GM18517 (cell line): ENCODE measurements around the gene RAB20.
"Not testable (repeated sequence)": the region's sequence is repeated elsewhere in the genome, so short reads cannot be mapped to it uniquely, and the experiment has no call there.

ENCODE experiments used
- ATAC-seq: cut with Tn5 transposase; IDR thresholded peaks from one replicate; pipeline ENCODE4 v1.9.1; 2021; ENCODE audit warnings: mild to moderate bottlenecking, moderate library complexity; ENCODE audit not compliant: unreplicated experiment

The RAB20 gene

DNA sequence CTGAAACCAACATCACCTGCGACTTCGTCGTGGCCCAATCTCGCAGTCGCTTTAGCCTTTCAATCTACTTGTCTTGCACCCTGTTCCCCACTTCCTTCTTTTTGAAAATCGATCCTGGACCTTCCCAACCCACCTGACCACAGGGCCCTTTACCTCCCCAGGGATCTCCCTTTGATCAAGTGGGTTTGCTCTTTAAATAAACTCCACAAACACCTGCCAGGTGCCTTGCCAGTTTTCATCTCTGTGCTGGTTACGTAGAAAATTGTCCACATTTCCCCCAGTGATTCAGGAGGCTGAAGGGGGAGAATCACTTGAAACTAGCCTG lies 14.5 kb upstream of the RAB20 start:
- no peak for ATAC-seq

DNA sequence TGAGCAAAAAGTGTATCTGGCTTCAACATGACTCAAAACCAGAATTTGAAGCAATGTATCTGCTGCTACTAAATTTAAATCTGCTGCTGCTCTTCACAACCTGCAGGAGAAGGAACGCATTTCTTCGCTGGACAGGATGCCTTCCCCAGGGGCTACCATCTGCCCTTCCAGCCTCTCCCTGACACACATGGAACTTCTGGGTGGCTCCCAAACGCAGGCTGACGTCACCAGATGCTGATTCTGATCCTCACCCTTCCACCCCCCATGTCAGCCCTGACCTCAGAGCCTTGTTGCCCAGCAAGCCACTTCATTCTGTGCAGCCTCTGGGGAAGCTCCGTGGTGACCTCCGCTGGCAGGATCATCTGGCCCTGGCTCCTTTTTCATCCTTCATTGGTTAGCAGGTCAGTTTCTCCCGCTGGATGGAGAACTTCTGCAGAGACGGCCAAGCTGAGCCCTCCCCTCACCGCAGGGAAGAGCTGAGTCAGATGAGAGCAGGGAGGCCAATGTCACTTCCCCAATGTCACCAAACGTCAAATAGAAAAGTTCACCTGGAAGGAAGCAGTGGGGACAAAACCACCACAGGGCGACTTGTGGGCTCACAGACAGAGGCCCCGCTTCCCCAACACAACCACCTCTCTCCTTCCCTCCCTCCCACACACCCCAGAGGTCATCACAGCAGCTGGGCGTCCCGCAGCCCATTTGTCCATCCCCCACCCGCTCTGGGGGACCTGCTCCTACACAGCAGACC lies 14.0 kb upstream of the RAB20 start:
- ATAC-seq = peak; percentile 82

DNA sequence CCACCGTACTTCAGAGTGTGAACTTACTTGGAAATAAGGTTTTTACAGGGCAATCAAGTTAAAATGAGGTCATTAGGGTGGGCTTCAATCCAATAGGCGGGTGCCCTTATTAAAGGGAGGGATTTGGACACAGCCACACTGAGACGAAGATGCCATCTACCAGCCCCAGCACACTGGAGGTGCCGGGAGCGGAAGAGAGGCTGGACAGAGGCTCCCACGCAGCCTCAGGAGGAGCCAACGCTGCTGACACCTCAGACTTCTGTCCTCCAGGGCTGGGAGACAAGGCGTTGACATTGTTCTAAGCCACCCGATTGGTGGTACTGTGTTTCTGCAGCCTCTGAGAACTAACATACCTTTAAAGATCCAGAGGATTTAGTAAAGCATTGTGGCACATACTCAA lies 12.6 kb upstream of the RAB20 start:
- ATAC-seq = no peak

DNA sequence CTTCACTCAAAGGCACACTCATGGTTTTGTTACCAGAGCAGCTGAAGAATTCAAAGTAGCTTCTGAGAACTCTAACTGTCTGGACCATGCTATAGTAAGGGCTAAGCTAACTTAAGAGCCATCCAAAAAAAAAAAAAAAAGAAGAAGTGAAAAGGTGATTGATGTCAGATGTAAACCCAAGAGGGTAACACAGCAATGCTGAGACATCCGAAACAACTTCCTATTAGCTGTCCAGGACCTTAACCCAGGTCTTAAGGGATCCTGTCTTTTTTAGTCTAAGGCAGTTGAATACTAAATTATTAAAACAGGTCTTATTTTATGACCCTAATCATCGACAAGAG lies 11.2 kb upstream of the RAB20 start:
- no peak for ATAC-seq

DNA sequence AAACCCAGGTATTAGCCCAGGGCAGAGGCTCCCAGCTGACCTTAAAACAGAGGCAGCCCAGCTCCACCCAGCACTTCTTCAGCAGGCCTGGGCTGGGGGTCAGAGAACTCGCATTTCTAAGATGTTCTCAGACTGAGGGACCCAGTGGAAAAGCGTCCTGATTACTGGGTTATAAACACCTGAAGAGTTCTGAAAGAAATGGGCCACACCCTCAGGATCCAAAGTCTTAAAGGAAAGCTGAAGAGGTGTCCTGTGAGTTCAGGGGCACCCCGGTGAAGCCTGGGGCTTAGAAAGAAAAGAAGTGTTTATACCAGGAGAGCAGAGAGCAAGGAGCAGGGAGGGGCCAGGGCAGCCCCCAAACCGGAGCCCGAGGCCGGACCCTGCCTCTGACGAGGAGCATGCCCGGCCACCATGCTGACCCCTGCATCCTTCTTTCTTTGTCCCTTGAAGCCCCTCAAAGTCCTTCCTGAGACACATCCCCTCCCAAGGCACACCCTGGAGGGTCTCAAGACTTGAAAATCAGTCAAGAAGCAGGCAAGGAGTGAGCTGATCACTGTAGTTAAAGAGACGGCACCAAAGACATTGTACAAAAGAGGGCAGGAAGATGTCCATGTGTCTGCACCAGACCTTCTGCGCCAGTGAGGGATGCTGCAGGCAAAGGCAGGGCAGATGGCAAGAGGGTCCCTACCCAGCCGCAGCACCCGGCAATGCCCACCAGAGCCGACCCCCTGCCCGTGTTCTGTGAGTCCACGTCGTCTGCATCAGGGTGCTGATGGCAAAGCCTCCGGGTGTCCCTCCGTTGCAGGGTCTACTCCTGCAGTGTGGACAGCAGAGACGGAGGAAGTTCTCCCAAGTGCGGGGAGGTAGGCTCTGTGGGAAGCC lies 10.6 kb upstream of the RAB20 start:
- ATAC-seq = no peak

DNA sequence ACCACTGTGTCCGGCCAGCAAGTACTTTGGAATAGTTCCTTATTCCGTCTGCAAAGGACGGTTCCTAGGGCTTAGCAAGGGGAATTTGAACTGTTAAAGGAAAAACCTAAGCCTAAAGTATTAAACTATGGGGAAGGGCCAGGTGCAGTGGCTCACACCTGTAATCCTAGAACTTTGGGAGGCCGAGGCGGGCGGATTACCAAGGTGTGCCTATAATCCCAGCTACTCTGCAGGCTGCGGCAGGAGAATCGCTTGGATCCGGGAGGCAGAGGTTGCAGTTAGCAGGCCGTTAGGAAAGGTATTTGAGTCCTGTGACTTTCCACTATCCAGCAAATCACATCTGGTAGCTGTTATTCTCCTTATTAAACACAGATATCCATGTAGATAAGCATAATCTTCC lies 9.4 kb upstream of the RAB20 start:
- ATAC-seq = no peak

DNA sequence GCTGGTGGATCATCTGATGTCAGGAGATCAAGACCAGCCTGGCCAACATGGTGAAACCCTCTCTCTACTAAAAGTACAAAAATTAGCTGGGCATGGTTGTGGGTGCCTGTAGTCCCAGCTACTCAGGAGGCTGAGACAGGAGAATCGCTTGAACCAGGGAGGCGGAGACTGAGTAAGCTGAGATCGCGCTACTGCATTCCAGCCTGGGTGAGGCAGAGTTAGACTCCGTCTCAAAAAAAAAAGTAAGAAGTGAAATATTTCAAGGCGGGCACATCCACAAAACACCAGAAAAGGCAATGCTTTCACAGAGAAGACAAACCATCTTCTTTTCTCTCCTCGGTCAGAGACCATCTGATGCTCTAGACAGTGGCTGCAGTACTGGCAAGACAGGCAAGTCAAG lies 8.4 kb upstream of the RAB20 start:
- ATAC-seq = not testable (repeated sequence)

DNA sequence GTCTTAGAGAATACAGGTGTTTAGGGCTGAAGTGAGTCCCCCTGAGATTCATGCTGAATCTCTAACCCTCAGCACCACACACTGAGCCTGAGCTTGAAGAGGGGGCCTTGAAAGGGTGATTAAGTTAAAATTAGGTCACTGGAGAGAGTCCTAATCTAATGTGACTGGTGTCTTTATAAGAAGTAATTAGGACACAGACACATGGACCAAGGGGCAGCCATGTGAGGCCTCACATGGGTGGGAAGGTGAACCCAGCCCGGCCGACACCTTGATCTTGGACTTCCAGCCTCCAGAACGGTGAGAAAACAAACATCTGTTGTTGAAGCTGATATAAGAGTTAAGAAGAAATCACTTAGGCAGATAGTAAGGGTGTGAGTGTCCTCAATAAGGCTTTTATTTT lies 7.1 kb upstream of the RAB20 start:
- no peak for ATAC-seq

DNA sequence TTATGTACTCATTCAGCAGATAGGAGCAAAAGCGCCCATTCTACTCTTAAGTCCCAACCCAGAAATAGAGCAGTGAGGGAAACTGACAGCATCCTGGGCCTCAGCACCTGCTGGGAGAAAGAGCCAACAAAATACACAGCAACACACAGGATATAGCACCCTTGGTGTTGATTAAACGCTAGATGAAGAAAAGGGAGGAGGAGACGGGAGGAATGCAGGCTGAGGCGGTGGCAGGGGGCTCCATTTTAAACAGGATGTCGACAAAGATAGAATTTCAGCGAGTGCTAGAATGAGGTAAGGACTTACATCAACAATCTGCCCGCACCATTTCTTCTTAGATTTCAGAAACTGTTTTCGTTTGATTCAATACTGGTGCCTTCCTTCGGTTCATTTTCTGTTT lies 4.6 kb upstream of the RAB20 start:
- no peak for ATAC-seq

DNA sequence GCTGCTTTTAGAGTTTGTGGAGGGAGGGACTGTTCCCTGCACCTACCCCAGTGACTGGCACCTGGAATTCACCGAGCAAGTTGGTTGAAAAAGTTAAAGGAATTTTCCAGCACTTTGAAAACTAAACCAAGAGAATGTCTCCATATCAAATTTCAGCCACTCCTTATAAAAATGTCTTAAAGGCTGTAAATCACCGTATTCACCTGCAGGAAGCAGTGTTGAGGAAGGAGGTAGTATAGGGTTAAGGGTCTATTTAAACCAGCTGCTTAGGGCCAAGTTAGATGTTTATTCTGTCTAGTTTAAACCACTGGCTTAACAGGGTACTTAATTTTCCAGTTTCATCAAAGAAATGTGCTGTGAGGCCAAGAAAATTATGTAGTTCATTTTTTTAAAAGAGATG lies 3.8 kb upstream of the RAB20 start:
- no peak for ATAC-seq

DNA sequence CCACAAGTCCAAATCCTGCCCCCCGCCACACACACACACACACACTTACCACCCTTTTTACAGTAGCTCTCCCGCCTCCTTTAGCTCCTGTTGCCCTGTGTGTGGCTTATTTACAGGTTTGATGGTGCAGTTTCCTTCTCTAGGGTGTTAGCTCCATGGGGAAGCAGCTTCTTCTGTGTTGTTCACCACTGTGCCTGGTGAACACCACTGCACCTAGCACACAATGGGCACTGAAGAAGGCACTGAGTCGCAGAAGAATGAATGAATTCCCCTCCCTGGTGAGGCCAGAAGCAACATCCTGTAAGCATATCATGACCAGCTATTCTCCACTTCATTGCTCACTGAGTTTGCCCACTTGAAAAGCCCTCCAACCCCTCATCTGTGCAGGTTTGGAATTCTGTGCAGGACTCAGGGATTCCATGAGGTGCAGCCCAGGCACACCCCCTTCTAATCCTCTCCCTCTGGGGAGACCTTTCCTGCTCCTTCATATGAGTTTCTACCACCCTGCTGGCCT lies 3.0 kb upstream of the RAB20 start:
- ATAC-seq = no peak

DNA sequence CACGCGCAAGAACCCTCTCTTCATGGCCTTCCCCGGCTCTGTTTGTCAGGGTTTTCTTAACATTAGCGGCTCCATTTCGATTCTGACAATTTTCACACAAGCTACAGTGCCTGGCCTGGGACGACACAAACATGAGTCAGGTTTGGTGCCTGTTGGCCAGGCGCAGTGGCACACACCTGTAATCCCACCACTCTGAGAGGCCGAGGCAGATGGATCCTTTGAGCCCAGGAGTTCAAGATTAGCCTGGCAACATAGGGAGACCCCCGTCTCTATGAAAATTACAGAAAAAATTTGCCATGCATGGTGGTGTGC lies 1.9 kb upstream of the RAB20 start:
- ATAC-seq = no peak

DNA sequence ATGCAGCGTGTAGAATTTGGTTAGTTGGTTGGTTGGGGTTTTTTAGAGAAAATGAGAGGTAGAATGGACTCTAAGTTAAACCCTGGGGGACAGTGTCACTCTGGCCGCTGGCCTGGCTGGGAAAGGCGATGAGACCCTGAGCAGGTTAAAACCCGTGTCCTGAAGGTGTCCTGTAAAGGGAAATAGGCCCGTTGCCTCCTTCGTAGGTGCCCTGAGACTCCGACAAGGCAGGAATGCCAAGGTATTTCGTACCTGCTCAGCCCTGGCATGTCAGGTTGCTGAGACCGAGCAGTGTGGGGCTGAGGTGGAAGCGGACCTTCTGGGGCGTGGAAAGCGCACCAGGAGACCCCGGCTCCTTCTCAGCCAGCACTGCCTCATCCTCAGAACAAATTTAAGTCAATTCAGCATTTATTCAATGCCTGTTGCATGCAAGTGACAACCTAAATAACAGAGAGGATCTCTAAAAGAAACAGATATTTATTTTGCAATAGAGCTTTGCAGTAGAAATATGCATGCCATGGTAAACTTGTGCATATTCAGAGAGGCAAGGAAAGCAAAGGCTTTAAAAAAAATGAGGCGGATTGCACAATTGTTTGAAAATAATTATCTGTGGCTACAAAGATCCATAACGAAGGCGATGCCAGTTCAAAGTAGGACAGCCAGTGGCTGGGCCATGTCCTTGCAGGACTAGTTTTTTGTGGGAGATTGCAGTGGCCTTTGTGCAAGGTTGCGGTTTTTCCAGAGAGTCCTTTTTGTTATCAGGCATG lies 1.4 kb upstream of the RAB20 start:
- no peak for ATAC-seq

DNA sequence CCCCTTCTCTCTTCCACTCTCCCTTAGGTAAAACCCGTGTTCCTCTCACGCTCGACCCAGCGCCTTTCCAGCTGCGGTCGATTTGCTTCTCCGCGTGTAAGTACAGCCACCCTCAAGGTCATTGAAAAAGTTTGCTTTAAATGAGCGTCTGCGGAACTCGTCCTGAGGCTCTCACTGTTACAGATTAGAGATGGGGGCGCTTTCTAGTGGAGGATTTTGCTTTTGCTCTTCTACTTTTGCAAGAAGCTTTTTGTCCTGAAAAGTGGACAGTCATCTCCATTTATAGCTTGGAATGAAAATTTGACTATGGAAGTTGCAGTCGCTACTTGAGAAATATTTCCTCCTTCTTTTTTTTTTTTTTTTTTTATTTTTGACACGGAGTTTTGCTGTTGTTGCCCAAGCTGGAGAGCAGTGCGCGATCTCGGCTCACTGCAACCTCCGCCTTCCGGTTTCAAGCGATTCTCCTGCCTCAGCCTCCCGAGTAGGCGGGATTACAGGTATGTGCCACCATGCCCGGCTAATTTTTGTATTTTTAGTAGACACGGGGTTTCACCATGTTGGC lies 595 bp upstream of the RAB20 start:
- no peak for ATAC-seq

DNA sequence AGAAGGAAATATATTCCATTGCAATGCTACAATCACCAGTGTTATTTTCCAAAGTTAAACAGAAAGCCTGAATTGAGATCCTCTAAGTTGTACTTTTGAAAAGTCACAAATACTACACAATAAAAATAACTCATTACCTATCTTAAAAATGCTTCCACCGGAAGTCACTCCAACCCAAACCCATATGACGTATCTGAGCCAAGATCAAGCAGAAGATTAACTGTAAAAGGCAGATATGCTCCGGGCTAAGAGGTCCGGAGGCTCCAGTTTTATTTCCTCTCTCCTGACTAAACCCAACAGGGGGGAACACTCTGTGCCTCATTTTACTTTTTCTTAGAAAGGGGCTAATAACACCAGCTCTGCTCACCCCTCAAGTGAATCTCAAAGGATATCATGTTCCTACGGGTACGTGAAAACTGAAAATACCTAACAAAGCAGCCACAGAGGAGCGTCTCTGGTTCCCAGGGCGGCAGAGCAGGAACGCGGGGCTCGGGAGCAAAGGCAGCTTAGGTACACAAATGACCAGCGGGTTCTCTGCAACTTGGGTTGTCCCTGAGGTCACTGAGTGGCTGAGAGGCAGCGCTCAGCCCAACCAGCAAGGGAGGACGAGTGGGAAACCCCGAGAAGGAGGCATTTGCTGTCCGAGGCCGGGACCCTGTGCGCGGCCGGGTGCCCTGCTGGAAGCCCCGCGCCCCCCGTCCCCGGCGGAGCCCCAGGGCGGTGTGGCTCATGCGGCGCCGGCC lies 750 bp downstream of the RAB20 start:
- no peak for ATAC-seq

DNA sequence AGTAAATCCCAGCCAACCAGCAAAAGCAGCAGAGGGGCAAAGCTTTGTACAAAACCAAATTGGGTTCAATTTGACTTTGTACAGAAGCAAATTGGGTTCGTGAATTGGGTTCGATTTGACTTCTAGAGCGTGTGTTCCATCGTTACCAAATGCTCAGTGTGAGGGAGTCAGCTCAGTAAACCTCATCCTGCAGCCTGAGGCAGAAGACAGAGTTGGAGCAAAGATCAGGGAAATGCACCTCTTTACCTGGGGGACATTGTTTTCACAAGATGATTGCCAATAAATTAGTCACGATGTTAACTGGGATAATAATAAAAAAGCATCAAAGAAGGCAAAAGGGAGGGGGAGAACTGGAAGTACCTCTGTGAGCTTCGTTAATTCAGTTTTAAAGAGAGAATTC lies 1.5 kb downstream of the RAB20 start:
- ATAC-seq = no peak

DNA sequence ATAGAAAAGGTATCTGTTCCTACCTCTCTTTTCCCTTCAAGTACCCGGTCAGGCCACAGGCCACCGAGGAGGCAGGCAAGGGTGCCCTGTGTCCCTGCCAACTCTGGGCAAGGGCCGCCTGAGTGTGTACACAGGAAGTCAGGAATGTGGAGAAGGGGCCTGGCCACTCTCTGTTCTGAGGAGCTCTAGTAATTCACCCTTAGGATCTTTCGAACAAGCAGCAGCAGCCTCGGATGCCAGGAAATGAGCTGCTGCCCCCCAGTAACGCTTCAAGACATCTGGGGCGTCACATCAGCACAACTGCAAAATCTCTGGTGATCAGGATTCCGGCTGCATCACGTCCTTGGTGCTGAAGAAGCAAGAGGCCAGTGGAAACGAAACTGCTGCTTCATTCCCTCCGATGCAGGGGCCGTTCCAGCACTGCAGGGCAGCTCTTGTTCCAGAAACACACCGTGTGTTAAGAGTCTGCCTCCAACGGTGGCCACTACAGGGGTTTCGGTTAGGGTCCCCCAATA lies 2.0 kb downstream of the RAB20 start:
- no peak for ATAC-seq

DNA sequence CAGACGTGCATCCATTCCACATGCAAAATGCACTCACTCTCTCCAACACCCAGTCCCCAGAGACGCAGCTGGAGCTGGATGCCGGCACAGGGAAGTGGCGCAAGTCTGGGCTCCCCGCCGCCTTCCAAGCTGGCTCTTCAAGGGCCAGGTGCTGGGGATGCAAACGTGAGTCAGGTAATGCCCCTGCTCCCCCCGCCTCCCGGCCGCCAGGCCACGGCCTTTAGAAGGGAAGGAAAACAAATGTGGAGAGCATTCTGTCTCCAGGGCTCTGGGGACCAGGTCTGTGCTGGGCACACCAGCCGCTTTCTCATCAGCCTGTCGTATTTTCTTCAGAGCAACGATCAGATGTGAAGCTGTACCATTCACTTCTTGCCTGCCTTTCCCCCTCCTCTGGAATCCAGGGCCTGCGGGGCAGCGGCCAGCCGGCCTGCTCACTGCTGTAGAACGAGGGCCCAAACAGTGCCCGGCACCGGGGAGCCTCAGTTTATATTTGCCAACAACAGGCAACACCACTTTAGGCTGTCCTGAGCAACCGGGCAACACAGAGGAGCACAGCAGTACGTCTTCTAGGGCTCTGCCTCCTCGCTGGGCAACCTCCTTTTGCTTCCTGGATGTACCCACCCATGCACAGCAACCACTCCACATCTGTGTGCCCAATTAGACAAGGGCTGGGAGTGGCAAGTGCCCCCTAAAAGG lies 3.8 kb downstream of the RAB20 start:
- ATAC-seq = no peak

DNA sequence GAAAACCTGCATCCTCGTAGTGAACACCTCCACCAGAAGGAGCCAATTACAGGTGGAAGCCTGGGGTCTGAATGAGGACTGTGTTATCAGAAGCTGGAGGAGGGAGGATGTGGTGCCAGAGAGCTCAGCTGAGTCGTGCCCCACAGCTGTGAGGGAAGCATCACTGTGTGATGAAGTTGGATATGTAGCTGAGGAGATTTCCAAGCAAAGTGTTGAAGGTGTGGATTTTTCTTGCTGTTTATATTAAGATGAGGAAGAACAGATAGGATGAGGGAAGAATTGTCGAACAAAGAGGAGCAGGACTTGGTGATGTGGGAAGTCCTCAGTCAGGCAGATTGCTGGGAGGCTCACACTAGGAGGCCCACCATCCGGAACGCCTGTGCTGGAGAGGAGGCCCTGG lies 4.4 kb downstream of the RAB20 start:
- no peak for ATAC-seq

DNA sequence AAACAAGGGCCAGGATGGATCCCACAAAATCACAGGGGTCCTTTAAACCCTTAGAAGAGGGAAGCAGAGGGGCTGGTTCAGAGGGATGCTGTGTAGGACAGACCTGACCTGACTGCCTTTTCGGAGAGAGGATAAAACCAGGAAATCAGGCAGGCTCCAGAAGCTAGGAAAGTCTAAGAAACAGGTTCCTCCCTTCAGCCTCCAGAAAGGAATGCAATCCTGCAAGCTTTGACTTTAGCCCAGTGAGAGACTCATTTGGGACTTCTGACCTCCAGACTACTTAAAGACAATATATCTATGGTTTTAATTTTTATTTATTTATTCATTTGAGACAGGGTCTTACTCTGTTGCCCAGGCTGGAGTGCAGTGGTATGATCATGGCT lies 5.3 kb downstream of the RAB20 start:
- ATAC-seq = no peak
